Anterior cingulate cortex (tissue), 58 donors: ENCODE measurements around the gene OR2V2.

Experiments
- DNase-seq, 58 donors: peaks; one replicate each; lab custom pipeline; 2025; lab: John Stamatoyannopoulos, UW

The OR2V2 gene

DNA sequence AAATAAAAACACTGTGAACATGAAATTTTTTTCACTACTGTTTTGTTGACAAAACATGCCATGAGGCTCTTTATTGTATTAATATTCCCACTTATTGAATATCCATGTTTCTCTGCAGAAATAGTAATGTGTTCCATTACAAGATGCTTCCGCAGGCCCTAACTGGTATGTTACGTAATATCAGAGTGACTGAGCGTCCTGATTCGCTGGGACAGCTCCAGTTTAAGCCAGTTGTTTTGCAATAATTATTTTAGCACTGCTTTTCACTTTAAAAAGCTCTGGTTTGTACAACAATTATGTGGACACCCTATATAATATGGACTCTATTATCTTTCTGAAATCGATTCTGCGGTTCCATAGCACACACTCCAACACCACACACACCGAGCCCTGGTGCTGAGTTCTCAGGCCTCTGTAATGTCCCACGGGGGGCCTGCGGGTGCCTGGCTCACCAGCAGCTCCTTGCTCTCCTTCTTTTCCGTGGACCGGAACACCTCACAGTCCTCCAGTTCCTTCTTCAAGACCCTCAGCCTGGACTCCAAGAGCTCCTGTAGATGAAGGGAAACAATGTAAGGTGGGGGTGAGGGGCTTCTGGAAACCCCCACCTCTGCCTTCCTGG lies 55.8 kb downstream of the OR2V2 start:
- no peak for DNase-seq

DNA sequence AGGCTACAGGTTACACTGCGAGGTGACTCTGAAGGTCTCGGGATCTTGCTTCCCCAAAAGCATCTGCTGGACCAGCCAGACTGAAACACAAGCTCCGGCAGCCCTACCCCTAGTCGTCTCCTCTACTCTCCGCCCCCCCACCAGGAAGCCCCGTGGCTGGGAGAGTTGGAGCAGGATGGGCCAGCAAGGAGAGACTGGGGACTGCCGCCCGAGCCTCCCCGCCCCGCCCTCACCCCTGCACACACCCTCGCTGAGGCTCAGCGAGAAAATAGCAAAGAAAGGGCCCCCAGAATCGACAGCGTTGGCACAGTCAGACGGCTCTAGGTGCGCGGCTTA lies 56.4 kb downstream of the OR2V2 start:
- DNase-seq = no peak

DNA sequence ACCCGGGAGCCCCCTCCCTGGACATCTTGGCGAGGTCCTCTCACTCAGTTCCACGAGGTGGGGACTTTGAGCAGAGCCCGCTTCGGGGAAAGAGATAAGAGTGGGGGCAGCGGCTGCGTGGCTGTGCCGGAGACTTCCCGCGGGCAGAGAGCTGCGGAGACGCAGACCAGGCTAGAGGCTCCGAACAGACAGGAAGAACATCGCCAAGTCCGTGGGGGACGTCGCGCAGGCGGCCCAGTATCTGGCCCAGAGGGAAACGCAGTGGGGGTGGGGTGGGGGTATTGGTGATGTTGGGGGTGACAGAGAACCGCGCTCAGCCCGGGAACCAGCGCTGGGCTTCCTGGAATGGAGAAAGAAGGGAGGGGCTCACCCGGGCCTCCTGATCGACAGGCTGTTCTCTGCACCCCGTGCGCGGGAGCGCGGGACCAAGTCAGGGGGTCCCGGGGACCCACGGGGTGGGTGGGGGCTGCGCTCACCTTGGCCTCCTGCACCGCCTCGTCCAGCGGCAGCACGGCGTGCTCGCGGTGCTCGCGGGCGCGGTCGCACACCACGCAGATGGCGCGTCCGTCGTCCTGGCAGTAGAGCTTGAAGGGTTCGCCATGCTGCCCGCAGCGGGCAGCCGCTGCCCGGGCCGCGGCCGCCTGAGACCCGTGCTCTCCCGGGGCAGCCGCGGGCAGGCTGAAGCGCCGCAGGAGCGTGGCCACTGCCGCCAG lies 56.9 kb downstream of the OR2V2 start:
- no peak for DNase-seq

DNA sequence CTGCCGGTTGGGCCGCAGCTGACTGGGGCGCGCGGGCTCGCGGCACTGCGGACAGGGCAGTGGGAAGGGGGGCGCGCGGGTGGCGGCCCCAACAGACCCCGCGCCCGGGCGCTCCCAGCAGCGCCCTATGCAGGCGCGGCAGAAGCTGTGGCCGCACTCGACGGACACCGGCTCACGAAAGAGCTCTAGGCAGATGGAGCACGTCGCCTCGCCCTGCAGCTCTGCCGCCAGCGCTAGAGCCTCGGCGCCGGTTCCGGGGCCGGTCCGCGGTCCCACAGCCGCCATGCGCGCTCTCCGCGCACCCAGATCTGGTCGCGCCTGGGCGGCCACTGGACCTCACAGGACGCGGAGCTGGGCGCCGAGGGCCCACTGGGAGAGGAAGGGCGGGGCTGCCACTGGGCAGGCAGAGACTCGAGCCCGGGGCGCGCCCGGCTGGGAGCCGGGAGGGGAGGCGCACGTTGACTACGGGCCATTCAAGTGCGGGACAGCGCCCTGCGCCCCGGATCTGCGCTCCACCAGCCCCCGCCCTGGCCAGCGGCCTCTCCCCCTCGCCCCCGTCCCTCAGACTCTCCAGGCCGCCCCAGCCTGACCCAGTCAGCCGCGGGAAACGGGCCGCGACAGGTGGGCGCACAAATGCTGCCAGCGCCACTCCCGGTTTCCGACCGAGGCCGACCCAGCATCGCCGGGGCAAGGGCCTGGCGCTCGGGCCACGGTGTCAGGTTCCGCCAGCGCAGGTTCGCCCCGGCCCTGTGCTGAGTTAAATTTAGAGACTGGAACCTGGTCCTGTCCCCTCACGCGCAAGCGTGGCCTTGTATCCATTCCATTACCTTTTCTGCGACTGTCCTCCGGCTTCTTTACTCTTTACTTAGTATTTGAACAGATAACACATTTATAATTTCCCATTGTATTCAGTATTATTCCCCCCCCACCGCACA lies 57.7 kb downstream of the OR2V2 start, which contains the start of gene TRIM7:
TRIM7 (minus strand) TSS at position 371 of the 935 bp plus-strand sequence; CDS start at position 285, 86 bp downstream.
- DNase-seq = no peak

DNA sequence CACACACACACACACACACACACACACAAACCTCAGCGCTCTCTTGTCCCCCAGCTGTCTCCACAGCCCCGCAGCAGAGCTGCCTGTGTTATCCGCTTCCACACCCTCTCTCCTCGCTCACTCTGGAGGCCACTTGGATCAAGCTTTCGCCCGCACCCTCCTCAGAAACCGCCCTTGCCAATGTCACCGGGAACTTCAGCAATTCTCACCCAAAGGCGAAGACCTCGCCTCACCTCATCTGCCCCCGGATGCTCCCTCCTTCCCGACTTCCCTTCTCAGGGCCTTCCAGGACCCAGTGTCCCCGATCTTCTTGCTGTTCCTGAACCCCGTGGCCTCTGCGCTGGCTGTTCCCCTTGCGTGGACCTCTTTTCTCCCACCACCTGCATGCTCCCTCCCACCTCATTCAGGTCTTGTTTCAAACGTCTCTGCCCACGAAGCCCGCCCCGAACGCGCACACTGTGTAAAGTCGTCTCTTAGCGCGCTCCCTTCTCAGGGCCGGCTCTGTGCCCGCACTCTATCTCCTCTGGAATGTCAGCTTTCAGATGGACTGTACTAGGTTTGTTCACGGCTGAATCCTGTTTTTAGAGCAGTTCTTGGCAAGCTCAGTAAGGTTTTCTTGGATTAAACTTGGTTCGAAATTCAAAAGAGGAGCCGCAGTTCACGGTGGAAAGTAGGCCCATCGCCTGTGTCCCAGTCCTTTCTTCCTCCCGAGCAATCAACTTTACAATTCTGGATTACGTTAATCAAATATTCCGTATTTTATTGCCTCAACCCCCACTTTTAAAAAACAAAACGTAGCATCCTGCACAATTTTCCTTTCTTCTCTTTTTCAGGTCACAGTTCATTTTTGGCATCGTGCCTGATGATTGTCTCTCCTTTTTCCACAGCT lies 58.6 kb downstream of the OR2V2 start:
- no peak for DNase-seq

DNA sequence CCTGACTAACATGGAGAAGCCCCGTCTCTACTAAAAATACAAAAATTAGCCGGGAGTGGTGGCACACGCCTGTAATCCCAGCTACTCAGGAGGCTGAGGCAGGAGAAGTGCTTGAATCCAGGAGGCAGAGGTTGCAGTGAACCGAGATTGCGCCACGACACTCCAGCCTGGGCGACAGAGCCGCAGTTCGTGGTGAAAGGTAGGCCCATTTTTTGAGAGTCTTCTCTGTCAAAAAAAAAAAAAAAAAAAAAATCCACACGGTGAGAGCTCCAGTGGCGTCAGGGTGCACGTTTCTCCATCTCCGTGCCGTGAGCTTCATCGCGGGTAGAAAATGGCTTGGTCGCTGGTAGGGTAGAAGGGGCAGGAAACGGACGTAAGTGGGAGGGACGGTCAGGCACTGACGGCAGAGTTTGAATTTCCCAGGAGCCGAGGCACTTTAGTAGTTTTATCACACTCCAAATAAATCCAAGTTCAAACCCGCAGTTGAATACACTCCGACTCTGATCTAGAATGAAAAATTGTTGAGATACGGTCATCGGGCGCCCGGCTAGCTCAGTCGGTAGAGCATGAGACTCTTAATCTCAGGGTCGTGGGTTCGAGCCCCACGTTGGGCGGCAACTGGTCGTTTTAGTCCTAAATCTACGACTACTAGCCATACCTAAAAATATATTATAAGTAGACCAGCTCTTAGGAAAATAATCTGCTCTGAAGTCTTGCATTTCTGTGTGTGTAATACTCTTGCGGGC lies 60.0 kb downstream of the OR2V2 start:
- no peak for DNase-seq

DNA sequence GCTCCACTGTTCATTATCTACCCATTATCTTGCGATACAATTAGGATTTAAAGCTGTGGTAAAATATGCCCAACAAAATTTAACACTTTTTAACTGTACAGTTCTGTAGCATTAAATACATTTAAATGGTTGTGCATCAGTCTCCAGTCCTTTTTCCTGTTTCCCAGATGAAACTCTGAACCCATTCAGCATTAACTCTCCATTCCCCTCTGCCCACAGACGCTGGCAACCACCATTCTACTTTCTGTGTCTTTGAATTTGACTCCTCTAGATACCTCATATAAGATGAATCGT lies 60.5 kb downstream of the OR2V2 start:
- no peak for DNase-seq
